Activated T-helper 1 cell treated with anti-CD3 and anti-CD28 coated beads, Interleukin-12 subunit alpha, Interleukin-12 subunit beta, Interleukin-2, Interleukin-4 antibody, amounts not matched to agents 30 ng/mL and 10 ng/mL and 1 ng/mL, durations not matched to agents 14 hours and 24 hours and 36 hours (primary cell): ENCODE results near the gene PRKD3. TPM values are rescaled to one million over a fixed set of nuclear protein-coding genes. Genes with fewer than 3 reads are reported as not detected.

Experiments used
- DNase-seq: peaks from one replicate; pipeline ENCODE4 v3.0.0; 2021; ENCODE audit warnings: low spot score
- H3K27ac Mint-ChIP-seq: one replicate; pipeline ENCODE4 v1.8.0; 2021; ENCODE audit warnings: mild to moderate bottlenecking, mixed read lengths
- H3K27me3 Mint-ChIP-seq: one replicate; pipeline ENCODE4 v1.8.0; 2022; ENCODE audit warnings: mild to moderate bottlenecking, moderate library complexity, mixed read lengths; ENCODE audit not compliant: insufficient read depth
- H3K36me3 Mint-ChIP-seq: one replicate; pipeline ENCODE4 v1.8.0; 2021; ENCODE audit warnings: low read depth, mixed read lengths
- H3K4me1 Mint-ChIP-seq: one replicate; pipeline ENCODE4 v1.8.0; 2021; ENCODE audit warnings: low read depth, mixed read lengths
- H3K4me3 Mint-ChIP-seq: one replicate; pipeline ENCODE4 v1.8.0; 2021; ENCODE audit warnings: mild to moderate bottlenecking, moderate library complexity, mixed read lengths
- H3K9me3 Mint-ChIP-seq: one replicate; pipeline ENCODE4 v1.8.0; 2021; ENCODE audit warnings: mixed read lengths
- intact Hi-C: fragments of 100-400 bp; cut with micrococcal nuclease; formaldehyde crosslinking; loops from one replicate; pipeline ENCODE4 v1.15.1; 2024
- total RNA-seq: library from RNA; stranded (reverse); gene quantifications from 2 replicates; pipeline ENCODE4 v1.2.3, GENCODE V29; 2022

PRKD3 gene
- total RNA-seq, 1 donor from 2014 or later = 23.9 TPM

DNA sequence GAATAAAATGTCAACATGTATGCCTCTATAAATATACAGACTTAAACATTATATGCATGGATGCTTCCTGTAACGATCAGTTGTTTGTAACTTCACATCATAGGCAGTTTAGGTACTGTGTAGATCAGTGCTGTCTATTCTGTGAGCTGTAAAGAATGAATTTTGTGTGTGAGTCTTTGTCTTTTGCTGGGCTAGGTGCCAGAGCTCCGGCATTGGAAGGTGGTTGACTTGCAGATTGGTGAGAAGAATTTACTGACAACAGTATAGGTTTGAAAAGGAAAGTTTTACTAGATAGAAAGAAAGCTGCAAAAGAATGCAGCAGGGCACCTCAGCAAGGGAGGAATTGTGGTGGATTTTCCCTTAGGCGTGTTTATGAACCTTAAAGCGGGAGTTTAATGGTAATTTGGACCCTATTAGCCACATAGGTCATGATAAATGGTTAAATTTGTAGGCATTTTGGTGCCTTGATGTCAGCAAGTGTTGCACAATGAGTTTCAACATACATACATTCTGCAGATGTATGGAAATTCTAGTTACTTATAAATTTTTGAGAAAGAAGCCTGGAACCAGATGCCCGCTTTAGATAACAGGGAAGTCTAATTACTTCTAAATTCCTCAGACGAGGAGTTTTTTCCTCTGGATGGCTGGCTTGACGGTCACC is 13.1 kb upstream of the PRKD3 start:
- peaks cover 64% of the 10 kb centered on the region for H3K27me3 Mint-ChIP-seq
- no peak for DNase-seq
- intact Hi-C loops = no loop called here

GRCh38 chr2:37335604-37336003 is 11.0 kb upstream of the PRKD3 start:
- Mint-ChIP-seq H3K4me3 (no peak overlapping the region), H3K27me3 (peaks cover 60% of the 10 kb centered on the region), H3K9me3 (no peaks in the 10 kb centered on the region), H3K27ac (no peak overlapping the region), H3K36me3 (no peaks in the 10 kb centered on the region), H3K4me1 (peaks cover 10% of the 10 kb centered on the region)
- intact Hi-C loops = no loop called here
- no peak for DNase-seq

More for the DNA sequence above, 13.1 kb upstream of the PRKD3 start:
- H3K4me3 Mint-ChIP-seq = no peak overlapping the region
- no peaks in the 10 kb centered on the region for H3K9me3 Mint-ChIP-seq
- peaks cover 10% of the 10 kb centered on the region for H3K4me1 Mint-ChIP-seq
- H3K36me3 Mint-ChIP-seq = no peaks in the 10 kb centered on the region
- no peak overlapping the region for H3K27ac Mint-ChIP-seq

- Mint-ChIP-seq H3K36me3 (no peaks in the 10 kb centered on the region), H3K27ac (no peak overlapping the region), H3K4me1 (no peaks in the 10 kb centered on the region), H3K9me3 (no peaks in the 10 kb centered on the region), H3K4me3 (no peak overlapping the region), H3K27me3 (peaks cover 47% of the 10 kb centered on the region)
- intact Hi-C loops = no loop called here
- DNase-seq = no peak
These were observed 8.6 kb upstream of the PRKD3 start for GRCh38 chr2:37333256-37333655.

GRCh38 chr2:37332560-37332959 is 7.9 kb upstream of the PRKD3 start:
- Mint-ChIP-seq H3K9me3 (no peaks in the 10 kb centered on the region), H3K27me3 (peaks cover 47% of the 10 kb centered on the region), H3K27ac (no peak overlapping the region), H3K36me3 (no peaks in the 10 kb centered on the region), H3K4me1 (no peaks in the 10 kb centered on the region), H3K4me3 (no peak overlapping the region)
- intact Hi-C loops = no loop called here
- no peak for DNase-seq

DNA sequence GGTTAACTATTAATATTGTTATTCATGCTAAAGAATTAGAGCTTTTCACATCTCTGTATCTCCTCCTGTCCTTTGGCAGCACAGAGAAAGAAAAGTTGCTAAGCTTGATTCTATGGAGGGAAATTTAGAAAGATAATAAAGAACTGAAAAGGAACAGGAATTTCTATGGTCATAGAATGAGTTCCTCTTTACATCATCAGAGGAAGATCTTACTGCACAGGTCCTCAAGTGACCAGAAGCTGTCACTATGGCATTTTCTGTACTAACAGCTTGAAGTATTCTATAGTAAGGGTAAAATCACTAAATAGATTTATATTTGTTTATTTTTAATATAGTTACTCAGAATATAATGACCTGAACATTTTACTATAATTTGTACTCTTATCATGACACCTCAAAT is 6.0 kb upstream of the PRKD3 start:
- intact Hi-C loops = no loop called here

DNA sequence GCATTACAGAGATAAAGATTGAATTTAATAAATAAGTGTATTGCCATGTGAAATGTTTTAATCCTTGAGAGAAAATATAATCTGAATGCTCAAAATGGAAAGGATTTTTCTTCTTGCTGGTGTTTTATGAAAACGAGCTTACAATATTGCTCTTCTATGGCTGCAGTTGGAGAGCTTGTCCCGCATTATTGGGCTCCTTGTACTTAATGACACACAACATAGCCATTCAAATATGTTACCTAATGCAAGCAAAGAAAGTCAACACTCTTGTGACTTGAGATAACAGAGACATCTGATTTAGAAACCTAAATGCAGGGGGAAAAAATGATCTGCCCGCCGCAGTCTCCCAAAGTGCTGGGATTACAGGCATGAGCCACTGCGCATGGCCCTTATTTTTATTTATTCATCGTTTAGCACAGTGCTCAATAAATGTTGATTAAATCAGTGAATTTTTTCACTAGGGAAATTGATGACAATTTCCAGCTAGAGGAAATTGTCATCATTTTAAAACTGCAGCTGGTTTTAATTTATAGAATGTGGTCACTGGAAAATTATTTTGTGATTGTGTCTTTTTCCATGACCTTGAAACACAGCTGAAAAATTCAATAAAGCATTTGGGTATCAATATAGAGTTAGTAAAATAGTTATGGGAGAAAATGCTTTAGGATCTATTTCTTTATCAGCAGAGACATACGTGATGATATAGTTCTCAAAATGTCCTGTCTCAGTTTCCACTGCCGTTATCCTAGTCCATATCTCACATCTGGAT is 2.4 kb upstream of the PRKD3 start:
- Mint-ChIP-seq H3K9me3 (no peaks in the 10 kb centered on the region), H3K36me3 (peaks cover 6% of the 10 kb centered on the region), H3K4me3 (no peak overlapping the region), H3K27me3 (peaks cover 52% of the 10 kb centered on the region), H3K27ac (no peak overlapping the region), H3K4me1 (peaks cover 31% of the 10 kb centered on the region)
- no peak for DNase-seq
- intact Hi-C loops = loop anchor here (10.0 kb wide), 2 partner anchors 258 to 362 kb away; partner anchors contain the start of gene STRN

More for the DNA sequence above, 6.0 kb upstream of the PRKD3 start:
- Mint-ChIP-seq H3K4me1 (peaks cover 6% of the 10 kb centered on the region), H3K36me3 (peaks cover 2% of the 10 kb centered on the region), H3K27ac (no peak overlapping the region), H3K27me3 (peaks cover 61% of the 10 kb centered on the region), H3K4me3 (no peak overlapping the region), H3K9me3 (no peaks in the 10 kb centered on the region)
- DNase-seq = no peak

DNA sequence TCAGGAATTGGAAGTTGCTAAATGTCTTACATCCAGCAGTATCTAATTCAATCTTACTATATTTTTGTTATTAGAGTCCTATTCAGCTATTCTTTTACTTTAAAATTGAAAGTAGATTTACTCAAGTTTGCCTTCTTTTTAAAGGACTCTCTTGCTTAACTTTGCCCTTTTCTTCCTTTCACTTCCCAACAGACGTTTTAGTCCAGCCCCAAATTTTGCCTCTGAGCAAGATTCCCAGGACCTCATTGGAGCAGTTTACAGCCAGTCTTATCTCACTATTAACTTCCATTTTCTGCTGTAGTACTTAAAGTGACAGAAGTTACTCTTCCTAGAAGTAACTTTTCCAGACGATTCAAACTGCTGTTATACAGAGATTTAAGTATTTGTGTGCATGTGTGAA is 1.7 kb upstream of the PRKD3 start:
- H3K36me3 Mint-ChIP-seq = peaks cover 6% of the 10 kb centered on the region
- intact Hi-C loops = loop anchor here (10.0 kb wide), 2 partner anchors 259 to 361 kb away; partner anchors contain the start of gene STRN
- H3K9me3 Mint-ChIP-seq = no peaks in the 10 kb centered on the region
- H3K27ac Mint-ChIP-seq = no peak overlapping the region
- peak overlapping the region; percentile 68 for H3K4me3 Mint-ChIP-seq
- H3K4me1 Mint-ChIP-seq = peaks cover 35% of the 10 kb centered on the region
- DNase-seq = no peak
- peaks cover 47% of the 10 kb centered on the region for H3K27me3 Mint-ChIP-seq

GRCh38 chr2:37325625-37326071 is 1.0 kb upstream of the PRKD3 start:
- Mint-ChIP-seq H3K36me3 (peaks cover 7% of the 10 kb centered on the region), H3K9me3 (no peaks in the 10 kb centered on the region), H3K27ac (peak overlapping the region; percentile 48), H3K27me3 (peaks cover 42% of the 10 kb centered on the region), H3K4me3 (peak overlapping the region; percentile 81), H3K4me1 (peaks cover 37% of the 10 kb centered on the region)
- intact Hi-C loops = loop anchor here (1.0 to 10.0 kb wide), 5 partner anchors 8 to 547 kb away; partner anchors contain the start of genes QPCT and STRN
- no peak for DNase-seq

DNA sequence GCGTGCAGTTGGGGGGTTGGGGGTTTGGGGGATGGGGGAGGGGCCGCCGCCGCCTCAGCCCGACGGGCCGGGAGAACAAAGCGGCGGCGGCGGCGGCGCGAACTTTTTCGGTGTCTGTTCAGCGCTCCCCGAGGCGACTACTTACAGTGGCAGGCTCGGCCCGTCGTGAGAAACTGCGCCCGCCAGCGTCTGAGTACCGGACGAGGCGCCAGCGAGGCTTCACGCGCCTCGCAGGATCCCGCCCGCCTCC is 172 bp downstream of the PRKD3 start:
- DNase-seq = no peak
- H3K4me1 Mint-ChIP-seq = peaks cover 37% of the 10 kb centered on the region
- H3K36me3 Mint-ChIP-seq = peaks cover 9% of the 10 kb centered on the region
- no peak overlapping the region for H3K4me3 Mint-ChIP-seq
- intact Hi-C loops = loop anchor here (1.0 to 10.0 kb wide), 6 partner anchors 20 to 548 kb away; partner anchors contain the start of genes QPCT and STRN
- H3K27ac Mint-ChIP-seq = no peak overlapping the region
- H3K27me3 Mint-ChIP-seq = peaks cover 38% of the 10 kb centered on the region
- no peaks in the 10 kb centered on the region for H3K9me3 Mint-ChIP-seq

GRCh38 chr2:37323781-37324535 is 675 bp downstream of the PRKD3 start:
- intact Hi-C loops = loop anchor here (1.0 to 10.0 kb wide), 9 partner anchors 21 to 549 kb away; partner anchors contain the start of genes CEBPZ, EIF2AK2, NDUFAF7 and QPCT
- Mint-ChIP-seq H3K36me3 (peaks cover 9% of the 10 kb centered on the region), H3K4me1 (peaks cover 37% of the 10 kb centered on the region), H3K27ac (peak overlapping the region; percentile 96), H3K9me3 (no peaks in the 10 kb centered on the region), H3K27me3 (peaks cover 35% of the 10 kb centered on the region), H3K4me3 (peak overlapping the region; percentile 97)
- peak; percentile 8 for DNase-seq

DNA sequence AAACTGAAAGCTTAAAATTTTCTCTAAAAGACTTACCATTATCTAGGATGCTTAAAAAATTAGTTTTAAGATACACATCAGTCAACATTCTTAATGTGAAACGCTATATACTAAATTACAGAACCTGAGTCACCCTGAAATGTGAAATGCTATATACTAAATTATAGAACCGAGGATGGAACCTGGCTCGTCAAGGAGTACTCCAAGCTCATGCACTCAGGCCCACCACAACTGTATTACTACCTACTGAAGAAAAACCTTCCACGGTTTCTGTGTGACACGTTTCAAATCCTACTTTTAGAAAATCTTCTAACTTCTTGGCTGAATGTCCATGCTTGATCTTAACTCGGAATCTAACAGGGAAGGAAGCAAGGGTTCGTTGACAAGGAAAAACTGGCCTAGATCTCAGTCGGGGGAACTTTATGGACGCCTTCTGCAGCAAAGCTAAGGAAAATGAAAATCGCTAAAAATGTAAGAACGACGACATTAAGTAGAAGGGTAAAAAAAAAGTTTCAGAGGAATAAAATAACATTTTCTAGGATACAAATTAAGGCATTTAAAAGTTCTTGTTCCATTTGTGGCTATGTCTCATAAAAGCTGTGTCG is 1.4 kb downstream of the PRKD3 start:
- intact Hi-C loops = loop anchor here (1.0 to 10.0 kb wide), 6 partner anchors 36 to 358 kb away; partner anchors contain the start of genes CEBPZ, EIF2AK2, NDUFAF7 and STRN
- peaks cover 44% of the 10 kb centered on the region for H3K4me1 Mint-ChIP-seq
- no peaks in the 10 kb centered on the region for H3K9me3 Mint-ChIP-seq
- H3K27me3 Mint-ChIP-seq = peaks cover 39% of the 10 kb centered on the region
- peak overlapping the region; percentile 96 for H3K27ac Mint-ChIP-seq
- peaks cover 12% of the 10 kb centered on the region for H3K36me3 Mint-ChIP-seq
- peak overlapping the region; percentile 97 for H3K4me3 Mint-ChIP-seq
- DNase-seq = no peak

GRCh38 chr2:37322368-37322767 is 2.3 kb downstream of the PRKD3 start:
- DNase-seq = no peak
- no peak overlapping the region for H3K27ac Mint-ChIP-seq
- H3K27me3 Mint-ChIP-seq = peaks cover 32% of the 10 kb centered on the region
- H3K9me3 Mint-ChIP-seq = no peaks in the 10 kb centered on the region
- H3K36me3 Mint-ChIP-seq = peaks cover 12% of the 10 kb centered on the region
- intact Hi-C loops = loop anchor here (1.0 to 10.0 kb wide), 7 partner anchors 35 to 358 kb away; partner anchors contain the start of genes EIF2AK2 and STRN
- peaks cover 53% of the 10 kb centered on the region for H3K4me1 Mint-ChIP-seq
- peak overlapping the region; percentile 97 for H3K4me3 Mint-ChIP-seq
